Kidney glomerular epithelial cell (primary cell): Measurements from ENCODE around the gene HACE1.
A peak's percentile ranks its signal among the peaks of the same experiment; 100 is the strongest.
"Not testable (repeated sequence)": the region's sequence is repeated elsewhere in the genome, so short reads cannot be mapped to it uniquely, and the experiment has no call there.

ENCODE experiments used
- DNase-seq: peaks from one replicate; lab custom pipeline; 2025; lab: John Stamatoyannopoulos, UW

The HACE1 gene, protein sequence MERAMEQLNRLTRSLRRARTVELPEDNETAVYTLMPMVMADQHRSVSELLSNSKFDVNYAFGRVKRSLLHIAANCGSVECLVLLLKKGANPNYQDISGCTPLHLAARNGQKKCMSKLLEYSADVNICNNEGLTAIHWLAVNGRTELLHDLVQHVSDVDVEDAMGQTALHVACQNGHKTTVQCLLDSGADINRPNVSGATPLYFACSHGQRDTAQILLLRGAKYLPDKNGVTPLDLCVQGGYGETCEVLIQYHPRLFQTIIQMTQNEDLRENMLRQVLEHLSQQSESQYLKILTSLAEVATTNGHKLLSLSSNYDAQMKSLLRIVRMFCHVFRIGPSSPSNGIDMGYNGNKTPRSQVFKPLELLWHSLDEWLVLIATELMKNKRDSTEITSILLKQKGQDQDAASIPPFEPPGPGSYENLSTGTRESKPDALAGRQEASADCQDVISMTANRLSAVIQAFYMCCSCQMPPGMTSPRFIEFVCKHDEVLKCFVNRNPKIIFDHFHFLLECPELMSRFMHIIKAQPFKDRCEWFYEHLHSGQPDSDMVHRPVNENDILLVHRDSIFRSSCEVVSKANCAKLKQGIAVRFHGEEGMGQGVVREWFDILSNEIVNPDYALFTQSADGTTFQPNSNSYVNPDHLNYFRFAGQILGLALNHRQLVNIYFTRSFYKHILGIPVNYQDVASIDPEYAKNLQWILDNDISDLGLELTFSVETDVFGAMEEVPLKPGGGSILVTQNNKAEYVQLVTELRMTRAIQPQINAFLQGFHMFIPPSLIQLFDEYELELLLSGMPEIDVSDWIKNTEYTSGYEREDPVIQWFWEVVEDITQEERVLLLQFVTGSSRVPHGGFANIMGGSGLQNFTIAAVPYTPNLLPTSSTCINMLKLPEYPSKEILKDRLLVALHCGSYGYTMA

DNA sequence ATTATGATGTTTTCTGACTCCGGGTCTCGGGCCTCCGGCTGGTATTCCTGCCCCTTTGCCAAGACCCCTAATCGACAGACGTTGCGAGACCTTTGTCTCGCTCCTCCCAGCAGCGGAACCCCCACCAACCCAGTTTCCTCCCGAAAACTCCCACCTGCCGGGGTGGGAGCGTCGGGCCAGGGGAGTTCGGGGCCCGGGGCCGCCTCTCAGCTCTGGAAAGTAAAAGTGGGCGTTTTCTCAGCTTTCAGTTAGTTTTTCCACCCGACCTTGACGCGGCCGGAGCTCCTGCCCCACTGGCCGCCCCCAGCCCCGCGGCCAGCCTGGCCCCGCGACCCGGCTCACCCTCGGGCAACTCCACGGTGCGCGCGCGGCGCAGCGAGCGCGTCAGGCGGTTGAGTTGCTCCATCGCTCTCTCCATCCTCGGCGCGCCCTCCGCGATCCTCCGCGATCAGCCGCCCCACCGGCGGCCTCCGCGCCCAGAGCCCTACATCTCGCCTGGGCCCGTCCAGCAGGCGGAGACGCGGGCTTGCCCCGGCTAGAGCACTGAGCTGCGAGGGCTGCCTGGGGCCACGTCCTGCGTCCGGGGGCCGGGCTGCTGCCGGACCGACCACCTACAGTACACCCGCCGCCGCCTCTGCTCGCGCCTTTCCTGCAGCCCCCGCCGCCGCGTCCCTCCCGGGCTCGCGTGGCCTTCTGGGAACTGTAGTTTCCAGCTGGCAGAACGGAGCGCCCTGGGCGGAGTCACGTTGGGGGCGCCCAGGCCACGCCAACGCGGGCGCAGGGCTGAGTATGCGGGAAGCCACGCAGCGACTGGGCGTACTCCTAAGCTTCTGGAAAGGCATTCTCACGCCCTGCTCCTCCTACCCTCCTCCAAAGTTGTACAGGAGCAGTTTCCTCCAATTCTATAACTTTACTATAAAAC is at the start of gene HACE1:
Gene HACE1, minus strand, starts transcription at position 695 of the 922 bp plus-strand sequence. Its CDS starts 277 bp downstream, at position 418.
- DNase-seq = peak; percentile 79

DNA sequence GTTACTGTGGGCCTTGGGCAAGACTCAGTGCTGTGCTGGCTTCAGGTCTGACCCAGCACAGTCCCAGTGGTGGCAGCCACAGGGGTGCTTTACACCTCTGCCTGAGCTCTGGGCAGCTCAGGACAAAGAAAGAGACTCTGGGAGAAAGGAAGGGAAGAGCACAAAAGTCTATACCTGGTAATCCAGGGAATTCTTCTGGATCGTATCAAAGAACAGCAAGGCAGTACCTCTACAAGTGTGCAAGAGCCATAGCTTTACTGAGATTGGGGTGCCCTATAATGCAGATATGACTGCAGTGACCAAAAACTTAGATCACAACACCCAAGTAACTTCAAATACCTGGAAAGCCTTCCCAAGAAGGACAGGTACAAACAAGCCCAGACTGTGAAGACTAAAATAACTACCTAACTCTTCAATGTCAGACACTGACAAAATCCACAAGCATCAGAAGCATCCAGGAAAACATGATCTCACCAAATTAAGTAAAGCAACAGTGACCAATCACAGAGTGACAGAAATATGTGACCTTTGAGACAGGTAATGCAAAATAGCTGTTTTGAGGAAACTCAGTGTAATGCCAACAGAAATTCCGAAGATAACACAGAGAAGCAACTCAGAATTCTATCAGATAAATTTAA is 49.3 kb upstream of the HACE1 start:
- no peak for DNase-seq

DNA sequence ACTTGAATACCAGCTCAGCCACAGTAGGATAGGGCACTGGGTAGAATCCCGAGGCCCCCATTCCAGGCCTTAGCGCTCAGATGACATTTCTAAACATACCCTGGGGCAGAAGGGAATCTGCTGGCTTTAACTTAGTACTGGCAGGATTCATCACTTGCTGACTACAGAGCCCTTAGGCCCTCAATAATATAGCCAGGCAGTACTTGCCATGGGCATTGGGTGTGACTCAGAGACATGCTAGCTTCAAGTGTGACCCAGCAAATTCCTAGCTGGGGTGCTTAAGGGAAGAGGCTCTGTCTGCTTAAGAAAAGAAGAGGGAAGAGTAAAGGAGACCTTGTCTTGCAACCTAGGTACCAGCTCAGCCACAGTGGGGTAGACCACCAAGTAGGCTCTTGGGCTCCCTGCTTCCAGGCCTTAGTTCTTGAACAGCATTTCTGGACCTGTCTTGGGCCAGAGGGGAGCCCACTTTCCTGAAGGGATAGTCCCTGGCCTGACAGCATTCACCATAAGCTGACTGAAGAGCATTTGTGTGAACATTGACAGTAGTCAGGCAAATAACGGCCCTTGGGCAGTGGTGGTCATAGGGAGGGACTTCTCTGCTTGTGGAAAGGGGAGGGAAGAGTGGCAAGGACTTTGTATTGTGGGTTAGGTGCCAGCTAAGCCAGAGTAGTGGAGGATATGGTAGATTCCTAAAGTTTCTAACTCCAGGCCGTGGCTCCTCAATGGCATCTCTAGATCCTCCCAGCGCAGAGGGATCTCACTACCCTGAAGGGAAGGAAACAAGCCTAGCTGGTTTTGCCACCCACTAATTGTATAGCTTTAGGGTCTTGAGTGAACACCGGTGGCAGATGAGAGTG is 48.5 kb upstream of the HACE1 start:
- no peak for DNase-seq

DNA sequence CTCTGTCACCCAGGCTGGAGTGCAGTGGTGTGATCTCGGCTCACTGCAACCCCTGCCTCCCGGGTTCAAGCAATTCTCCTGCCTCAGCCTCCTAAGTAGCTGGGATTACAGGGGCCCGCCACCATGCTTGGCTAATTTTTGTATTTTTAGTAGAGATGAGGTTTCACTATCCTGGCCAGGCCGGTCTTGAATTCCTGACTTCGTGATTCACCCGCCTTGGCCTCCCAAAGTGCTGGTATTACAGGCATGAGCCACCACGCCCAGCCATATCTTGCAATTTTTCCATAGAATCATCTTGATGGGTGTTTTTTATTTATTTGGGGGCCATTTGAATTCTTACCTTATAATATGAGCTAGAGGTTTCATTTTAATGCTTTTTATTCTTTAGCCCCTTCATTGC is 39.2 kb upstream of the HACE1 start:
- not testable (repeated sequence) for DNase-seq

DNA sequence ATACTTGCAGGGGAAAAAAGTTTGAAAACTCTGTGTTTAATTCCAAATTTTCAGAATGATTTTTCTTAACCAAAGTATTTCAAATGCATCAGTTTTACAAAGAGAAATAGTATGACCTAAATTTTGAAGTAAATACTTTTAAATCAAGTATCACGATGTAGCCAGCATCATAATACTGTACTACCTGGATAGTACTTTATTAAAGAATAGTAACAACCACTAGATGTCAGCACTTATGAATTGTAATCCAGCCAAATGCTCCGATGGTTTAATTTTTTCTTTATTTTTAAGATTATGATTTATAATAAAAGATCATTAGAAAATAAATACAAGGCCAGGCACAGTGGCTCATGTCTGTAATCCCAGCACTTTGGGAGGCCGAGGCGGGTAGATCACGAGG is 37.2 kb upstream of the HACE1 start:
- no peak for DNase-seq

DNA sequence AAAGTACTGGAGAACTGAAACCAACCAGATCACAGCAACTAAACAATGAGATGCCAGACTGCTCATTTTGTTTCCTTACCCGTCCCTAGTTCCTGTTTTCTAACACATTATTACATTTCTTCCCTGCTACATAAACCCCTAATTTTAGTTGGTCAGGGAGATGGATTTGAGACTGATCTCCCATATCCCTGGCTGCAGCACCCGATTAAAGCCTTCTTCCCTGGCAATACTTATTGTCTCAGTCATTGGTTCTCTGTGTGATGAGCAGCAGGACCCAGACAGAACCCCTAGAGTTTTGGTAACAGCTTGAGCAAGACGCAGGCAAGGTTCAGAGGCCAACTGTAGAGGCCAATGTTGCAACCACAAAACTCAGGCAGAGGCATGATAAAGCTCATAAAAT is 28.3 kb upstream of the HACE1 start:
- no peak for DNase-seq

DNA sequence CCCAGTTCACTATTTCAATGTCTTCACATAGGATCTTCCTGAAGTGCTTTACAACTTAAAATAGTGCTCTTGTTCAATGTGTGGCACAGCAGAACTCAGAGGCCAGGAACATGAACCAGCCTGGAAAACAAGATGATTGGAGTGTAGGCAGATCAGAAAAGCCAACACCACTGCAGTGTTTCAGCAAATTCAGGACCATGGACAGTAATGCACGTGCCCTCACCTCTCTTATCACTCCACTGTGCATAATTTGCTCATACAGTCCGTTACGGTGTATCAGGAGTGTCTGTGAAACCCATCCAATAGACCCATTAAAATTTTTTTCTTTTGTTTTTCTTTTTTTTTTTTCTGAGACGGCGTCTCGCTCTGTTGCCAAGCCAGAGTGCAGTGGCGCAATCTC is 27.6 kb upstream of the HACE1 start:
- no peak for DNase-seq

DNA sequence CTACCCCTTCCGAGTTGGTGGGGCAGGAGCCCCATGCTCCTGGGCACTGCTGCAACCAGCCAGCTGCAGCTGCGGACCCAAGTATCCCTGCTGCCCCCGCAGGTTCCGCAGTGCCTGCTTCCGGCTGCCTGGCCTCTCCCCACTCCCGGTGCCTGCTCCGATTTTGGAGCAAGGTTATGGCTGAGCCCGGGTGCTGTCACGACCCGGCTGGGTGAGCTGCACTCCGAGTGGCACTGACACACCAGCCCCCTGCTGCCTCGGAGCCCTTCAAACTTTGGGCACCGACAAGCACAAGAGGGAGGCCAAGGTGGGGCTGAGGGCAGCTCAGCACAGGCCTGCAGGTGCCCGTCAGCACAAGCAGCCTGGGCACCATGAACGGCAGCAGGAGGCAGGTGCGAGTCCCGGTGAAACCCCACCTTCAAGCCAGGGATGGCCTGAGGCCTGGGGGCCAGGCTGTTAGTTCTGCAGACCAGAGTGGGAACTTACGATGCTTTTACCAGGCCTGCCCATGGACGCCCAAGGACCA is 25.9 kb upstream of the HACE1 start:
- DNase-seq = no peak

DNA sequence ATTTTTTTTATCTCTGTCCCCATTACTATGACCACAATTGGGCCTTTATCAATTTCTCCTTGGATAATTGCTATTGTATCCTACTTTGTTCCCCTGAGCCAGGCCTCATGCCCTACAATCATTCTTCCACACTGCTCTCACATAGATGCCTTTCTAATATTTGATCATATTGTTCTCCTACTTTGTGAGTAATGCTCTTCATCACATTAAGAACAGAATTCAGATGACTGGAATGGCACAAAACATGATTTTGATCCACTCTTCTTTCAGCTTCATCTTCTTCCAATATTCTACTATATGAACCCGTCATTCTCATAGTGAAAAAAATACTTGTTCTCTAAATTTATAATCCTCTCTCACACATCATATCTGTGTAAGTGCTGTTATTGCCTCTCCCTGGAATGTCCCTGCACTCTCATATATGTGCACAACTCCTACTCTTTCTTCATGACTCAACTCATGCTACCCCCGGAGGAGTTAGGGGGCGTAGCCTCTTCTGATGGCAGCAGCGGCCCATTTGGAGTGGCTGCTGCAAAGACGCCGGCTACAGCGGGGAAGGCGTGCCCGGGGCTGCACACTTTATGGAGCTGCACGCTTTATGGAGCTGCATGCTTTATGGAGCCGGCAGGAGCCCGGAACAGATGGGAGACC is 25.3 kb upstream of the HACE1 start:
- no peak for DNase-seq

DNA sequence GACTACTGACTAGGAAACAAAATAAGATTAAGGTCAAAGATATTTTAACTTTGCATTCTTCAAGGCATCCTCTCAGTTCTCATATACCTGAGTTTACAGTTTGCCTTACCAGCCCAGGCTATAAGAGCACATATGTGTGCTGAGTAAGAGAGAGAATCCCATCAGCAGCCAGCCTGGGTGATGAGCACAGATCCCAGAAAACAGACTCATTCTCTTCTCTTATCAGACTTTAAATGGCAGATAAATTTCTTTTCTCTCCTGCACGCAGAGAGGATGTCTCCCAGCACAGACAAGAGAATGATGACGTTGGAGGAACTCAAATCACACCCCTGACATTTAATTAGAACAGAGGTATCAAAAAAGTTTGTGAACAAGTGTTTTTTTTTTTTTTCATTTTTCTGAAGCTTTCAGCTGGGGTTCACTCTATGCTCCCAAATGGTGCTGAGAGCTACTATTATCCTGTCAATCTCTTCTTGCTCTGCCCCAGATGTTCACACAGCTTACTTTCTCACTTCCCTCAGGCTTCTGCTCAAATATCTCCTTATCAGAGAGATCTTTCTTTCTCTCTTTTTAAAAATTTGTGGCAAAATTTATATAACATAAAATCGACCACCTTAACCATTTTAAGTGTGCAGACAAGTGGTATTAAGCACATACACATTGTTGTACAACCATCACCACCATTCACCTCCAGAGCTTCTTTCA is 22.4 kb upstream of the HACE1 start:
- no peak for DNase-seq

DNA sequence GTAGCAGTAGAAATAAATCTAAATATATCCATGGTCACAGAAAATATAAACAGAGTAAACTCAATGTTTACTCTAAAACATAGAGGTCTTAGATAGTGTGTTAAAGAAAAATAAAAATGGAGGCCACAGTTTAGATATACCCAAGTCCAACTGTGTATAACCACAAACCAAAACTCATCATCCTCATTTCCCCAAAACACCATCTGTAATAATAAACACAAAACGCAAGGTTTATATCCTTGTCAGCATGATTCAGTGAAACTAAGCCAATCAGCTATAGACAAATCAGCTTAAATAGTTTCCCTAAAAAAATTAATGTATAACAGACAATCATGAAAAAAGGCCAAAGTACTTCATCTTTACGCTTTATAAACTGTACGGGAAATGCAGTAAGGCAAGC is 2.7 kb upstream of the HACE1 start:
- DNase-seq = no peak

DNA sequence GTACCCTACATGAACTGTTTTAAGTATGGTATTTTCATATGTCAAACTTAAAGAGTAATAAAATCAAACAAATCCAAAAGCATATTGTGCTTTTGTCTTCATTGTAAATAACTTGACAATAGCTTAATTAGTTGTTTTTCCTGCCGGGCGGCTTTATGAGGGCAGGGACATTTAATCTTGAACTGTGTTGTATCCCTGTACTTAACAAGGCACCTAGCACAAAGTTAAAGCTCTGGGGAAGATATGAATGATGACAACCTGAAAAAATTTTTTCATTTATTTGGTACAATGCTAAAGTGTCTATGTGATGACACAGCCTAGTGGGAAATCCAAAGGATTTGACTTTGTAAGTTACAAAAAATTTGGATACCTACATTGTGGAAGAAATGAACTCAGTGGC is 502 bp upstream of the HACE1 start:
- no peak for DNase-seq

DNA sequence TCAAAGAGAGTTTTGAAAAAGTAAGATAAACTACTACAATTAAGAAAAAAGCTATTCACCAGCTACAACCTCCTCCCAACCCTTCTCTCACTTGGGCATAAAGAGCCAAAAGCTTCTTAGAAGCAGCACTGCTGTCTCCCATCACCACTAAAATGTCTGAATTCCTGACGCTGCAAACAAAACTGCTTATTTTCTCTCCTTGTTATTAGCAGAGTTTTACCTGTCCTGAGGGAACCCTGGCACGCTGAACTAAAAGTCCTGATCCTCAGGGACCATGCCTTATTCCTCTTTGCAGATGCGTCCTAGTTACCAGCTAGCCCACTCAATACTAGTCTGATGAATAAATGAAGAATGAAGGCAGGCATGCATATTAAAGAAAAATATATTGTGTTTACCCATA is 1.1 kb downstream of the HACE1 start:
- no peak for DNase-seq

DNA sequence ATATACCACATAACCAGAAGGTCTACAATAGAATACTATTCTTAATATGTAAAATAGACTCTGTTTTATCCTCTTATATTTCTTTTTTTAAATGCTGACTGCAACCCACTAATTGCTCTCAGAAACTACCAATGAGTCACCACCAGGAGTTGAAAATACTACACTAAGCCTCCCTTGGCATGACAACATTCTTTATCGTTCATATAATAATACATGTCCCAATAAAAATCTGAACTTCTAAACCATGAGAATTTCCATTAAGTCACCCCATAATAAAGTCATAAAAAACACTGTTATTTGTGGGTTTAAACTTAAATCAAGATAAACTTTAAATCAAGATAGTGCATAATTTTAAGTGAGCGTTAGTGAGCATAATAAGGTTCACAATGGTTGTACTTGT is 4.2 kb downstream of the HACE1 start:
- peak; percentile 59 for DNase-seq

DNA sequence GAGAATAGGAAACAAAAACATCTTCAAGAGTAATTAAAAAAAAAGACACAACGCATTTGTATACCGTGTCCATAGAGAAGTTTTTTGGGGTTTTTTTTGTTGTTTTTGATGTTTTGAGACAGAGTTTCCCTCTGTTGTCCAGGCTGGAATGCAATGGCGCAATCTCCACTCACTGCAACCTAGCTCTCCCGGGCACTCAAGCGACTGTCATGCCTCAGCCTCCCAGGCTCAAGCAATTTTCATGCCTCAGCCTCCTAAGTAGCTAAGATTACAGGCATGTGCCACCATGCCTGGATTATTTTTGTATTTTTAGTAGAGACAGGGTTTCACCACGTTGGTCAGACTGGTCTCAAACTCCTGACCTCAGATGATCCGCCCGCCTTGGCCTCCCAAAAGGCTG is 12.0 kb downstream of the HACE1 start:
- not testable (repeated sequence) for DNase-seq

DNA sequence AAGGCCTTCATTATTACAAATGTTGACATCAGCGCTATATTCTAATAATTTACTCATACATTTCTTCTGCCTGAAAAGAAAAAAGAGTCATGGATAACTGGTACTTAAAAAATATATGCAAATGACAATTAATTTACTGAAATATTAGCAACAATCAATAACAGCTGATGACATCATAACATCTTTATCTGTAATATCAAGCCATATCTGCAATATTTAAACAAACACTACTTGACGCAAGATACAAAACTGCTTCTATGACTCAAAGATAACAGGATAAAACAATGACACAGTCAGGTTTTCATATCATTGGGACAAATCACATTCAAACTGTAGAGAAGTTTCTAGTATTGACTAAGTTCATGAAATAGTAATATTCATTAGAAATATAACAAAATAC is 16.5 kb downstream of the HACE1 start:
- no peak for DNase-seq

DNA sequence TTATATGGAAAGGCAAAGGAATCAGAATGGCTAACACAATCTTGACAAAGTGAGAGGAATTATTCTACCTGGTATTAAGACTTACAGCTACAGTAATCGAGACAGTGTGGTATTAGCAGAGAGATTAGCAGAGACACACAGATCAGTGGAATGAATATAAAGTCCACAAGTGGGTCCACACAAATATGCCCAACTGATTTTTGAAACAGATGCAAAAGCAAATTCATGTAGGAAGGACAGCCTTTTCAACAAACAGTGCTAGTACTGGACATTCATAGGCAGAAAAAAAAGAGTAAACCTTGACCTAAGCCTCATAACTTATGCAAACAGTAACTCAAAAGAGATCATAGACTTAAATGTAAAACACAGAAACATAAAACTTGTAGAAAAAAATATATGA is 22.6 kb downstream of the HACE1 start:
- no peak for DNase-seq

DNA sequence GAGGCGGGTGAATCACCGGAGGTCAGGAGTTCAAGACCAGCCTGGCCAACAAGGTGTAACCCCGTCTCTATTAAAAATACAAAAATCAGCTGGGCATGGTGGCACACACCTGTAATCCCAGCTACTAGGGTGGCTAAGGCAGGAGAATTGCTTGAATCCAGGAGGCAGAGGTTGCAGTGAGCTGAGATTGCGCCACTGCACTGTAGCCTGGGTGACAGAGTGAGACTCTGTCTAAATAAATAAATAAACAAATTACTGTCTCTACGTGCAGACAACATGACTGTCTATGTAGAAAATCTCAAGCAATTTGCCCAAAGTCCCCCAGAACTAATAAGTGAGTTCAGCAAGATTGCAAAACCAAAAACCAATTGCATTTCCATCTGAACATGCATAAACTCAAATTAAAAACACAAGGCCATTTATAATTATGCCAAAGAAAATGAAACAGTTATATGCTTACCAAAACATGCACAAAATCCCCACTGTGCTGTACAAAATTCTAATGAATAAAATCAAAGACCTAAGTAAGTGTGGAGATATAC is 23.2 kb downstream of the HACE1 start:
- not testable (repeated sequence) for DNase-seq

DNA sequence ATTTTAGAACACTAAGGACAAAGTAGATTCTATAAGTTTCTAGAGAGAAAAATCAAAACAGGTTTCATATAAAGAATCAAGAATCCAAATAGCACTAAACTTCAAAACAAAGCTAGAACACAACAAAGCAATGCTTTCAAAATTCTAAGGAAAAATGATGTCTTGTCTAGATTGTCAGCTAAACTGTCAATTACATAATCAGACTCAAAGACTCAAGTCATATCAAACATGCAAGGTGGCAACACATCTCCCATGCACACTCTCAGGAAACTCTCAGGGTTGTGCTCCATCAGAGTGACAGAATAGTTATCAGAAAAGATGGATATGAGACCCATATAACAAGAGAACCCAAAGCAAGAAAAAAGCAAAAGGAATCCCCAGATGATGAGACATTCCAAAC is 23.9 kb downstream of the HACE1 start:
- DNase-seq = no peak
